ENCODE results near the gene OR8D4. TPM values are rescaled to one million over a fixed set of nuclear protein-coding genes. Genes with fewer than 3 reads are reported as not detected.

The OR8D4 gene
- total RNA-seq (2022; extraction: Qiagen RNA extraction; ENCODE audit: low read depth): not detected in 5 replicates

DNA sequence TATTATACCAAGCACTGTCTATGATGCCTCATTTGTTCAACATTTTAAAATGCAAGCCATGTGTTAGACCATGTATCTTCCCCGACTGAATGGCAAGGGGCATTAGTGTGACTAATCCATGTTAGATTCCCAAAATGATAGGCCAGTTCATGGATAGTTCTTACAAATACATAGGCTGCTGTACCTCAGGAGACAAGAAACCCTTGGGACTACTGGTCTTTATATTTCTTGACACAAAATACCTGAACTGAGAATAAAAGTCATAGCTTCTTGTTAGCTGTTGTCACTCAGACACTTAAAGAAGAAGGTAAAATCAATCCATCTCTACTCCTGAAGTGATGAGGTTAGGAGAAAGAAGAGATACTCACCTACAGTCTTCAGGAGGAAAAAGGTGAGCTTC, at the start of gene OR8D4:
TSS of gene OR8D4 (plus strand) at position 301 of the 400 bp plus-strand sequence. CDS start 4,265 bp downstream, outside the sequence.

GRCh38 chr11:123885570-123885969, 16.4 kb upstream of the OR8D4 start, which contains the start of gene TMEM225:
Gene TMEM225, minus strand, starts transcription at chr11:123885670. Its CDS starts 245 bp downstream, at chr11:123885425.

GRCh38 chr11:123939317-123939716, 37.4 kb downstream of the OR8D4 start, which contains the start of gene OR4D5:
Gene OR4D5, plus strand, starts transcription at chr11:123939617. Its CDS starts 0 bp downstream, at chr11:123939617.

DNA sequence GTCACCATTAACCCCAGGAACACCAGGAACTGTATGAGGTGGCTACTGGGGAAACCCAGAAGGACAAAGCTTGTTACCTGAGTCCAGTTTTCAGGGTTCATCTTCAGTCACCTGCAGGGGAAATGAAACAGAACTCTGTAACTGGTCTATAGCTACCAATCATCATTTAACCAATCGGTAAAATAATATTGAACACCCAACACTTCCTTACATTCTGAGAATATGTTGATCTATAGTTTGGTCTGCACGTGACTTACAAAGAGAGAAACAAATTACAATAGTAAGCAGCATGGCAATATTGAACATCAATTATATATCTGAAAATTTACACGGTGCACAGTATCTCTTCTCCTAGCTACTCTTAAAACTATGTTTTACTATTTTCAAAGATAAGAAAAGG, 41.8 kb downstream of the OR8D4 start, which contains the start of gene OR6T1:
TSS of gene OR6T1 (minus strand) at position 101 of the 400 bp plus-strand sequence. CDS start at position 101, 0 bp downstream.

Other genes starting within 250 kb of the OR8D4 start
- gene SCN3B, start 247.5 kb upstream of the OR8D4 start, total RNA-seq (2022; extraction: Qiagen RNA extraction; ENCODE audit: low read depth): 0.08 to 0.31 TPM (median 0.13 TPM) in 5 replicates
- gene ZNF202, start 160.5 kb upstream of the OR8D4 start, total RNA-seq (2022; extraction: Qiagen RNA extraction; ENCODE audit: low read depth): 9.8 to 13.5 TPM (median 10.5 TPM) in 5 replicates
- not detected in 5 replicates for gene OR6X1, start 147.6 kb upstream of the OR8D4 start, total RNA-seq (2022; extraction: Qiagen RNA extraction; ENCODE audit: low read depth)
- gene OR6M1, start 95.8 kb upstream of the OR8D4 start, total RNA-seq (2022; extraction: Qiagen RNA extraction; ENCODE audit: low read depth): not detected in 5 replicates
- not detected in 5 replicates for gene TMEM225, start 16.5 kb upstream of the OR8D4 start, total RNA-seq (2022; extraction: Qiagen RNA extraction; ENCODE audit: low read depth)
- gene OR4D5, start 37.5 kb downstream of the OR8D4 start, total RNA-seq (2022; extraction: Qiagen RNA extraction; ENCODE audit: low read depth): not detected in 5 replicates
- gene OR6T1, start 41.7 kb downstream of the OR8D4 start, total RNA-seq (2022; extraction: Qiagen RNA extraction; ENCODE audit: low read depth): not detected in 5 replicates
- not detected in 5 replicates for gene OR10S1, start 75.6 kb downstream of the OR8D4 start, total RNA-seq (2022; extraction: Qiagen RNA extraction; ENCODE audit: low read depth)
- gene OR10G6, start 93.0 kb downstream of the OR8D4 start, total RNA-seq (2022; extraction: Qiagen RNA extraction; ENCODE audit: low read depth): not detected in 5 replicates
- not detected in 5 replicates for gene OR10G4, start 110.8 kb downstream of the OR8D4 start, total RNA-seq (2022; extraction: Qiagen RNA extraction; ENCODE audit: low read depth)
- gene OR10G9, start 120.8 kb downstream of the OR8D4 start, total RNA-seq (2022; extraction: Qiagen RNA extraction; ENCODE audit: low read depth): not detected in 5 replicates
- not detected in 5 replicates for gene OR10G8, start 124.6 kb downstream of the OR8D4 start, total RNA-seq (2022; extraction: Qiagen RNA extraction; ENCODE audit: low read depth)
- gene OR10G7, start 139.2 kb downstream of the OR8D4 start, total RNA-seq (2022; extraction: Qiagen RNA extraction; ENCODE audit: low read depth): not detected in 5 replicates
- gene VWA5A, start 213.3 kb downstream of the OR8D4 start, total RNA-seq (2022; extraction: Qiagen RNA extraction; ENCODE audit: low read depth): 0.09 to 0.28 TPM (median 0.21 TPM) in 4 of 5 replicates, not detected in the other